Measurements from ENCODE around the gene CDK5RAP3.

The CDK5RAP3 gene

DNA sequence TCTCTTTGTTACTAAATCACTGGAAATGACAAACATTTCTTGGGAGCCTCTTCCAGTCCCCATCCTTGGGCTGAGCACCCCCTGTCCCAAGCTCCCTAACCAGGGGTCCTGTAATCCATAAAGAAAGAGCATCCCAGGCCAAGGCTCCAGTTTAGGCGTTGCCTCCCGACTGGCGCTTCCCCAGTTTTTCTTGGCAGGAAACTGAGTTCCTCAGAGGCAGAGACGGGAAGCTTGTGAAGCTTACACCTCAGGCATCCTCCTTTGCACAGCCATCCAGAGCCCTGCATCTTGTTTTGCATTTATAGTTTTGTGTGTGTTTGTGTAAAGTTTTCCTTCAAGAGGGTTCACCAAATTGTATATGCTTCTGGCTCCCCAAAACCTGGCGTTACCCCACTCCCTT lies 59.6 kb downstream of the CDK5RAP3 start:
- no peak for DNase-seq (ENCODE audit: low spot score)
- TF ChIP-seq, protein P1, sequence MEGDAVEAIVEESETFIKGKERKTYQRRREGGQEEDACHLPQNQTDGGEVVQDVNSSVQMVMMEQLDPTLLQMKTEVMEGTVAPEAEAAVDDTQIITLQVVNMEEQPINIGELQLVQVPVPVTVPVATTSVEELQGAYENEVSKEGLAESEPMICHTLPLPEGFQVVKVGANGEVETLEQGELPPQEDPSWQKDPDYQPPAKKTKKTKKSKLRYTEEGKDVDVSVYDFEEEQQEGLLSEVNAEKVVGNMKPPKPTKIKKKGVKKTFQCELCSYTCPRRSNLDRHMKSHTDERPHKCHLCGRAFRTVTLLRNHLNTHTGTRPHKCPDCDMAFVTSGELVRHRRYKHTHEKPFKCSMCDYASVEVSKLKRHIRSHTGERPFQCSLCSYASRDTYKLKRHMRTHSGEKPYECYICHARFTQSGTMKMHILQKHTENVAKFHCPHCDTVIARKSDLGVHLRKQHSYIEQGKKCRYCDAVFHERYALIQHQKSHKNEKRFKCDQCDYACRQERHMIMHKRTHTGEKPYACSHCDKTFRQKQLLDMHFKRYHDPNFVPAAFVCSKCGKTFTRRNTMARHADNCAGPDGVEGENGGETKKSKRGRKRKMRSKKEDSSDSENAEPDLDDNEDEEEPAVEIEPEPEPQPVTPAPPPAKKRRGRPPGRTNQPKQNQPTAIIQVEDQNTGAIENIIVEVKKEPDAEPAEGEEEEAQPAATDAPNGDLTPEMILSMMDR (IDR thresholded peaks at IDR 0.05; ENCODE audit: extremely low read depth, missing control alignments), result no peak

Measured in GM20000 (cell line).